Left ventricle myocardium inferior (tissue), 1 donor: ENCODE data around the gene PRC1. TPM values are rescaled to one million over a fixed set of nuclear protein-coding genes. Genes with fewer than 3 reads are reported as not detected.

Experiments used
- DNase-seq: peaks from one replicate; pipeline ENCODE4 v3.0.0-alpha.2; 2020
- H3K27ac ChIP-seq: fragments of 200-600 bp; replicated peaks from 2 replicates; pipeline ENCODE4 v1.8.0; 2021
- H3K27me3 ChIP-seq: fragments of 200-600 bp; 2 replicates; pipeline ENCODE4 v1.8.0; 2021; ENCODE audit warnings: low read depth
- H3K36me3 ChIP-seq: fragments of 200-600 bp; 2 replicates; pipeline ENCODE4 v1.8.0; 2021
- H3K4me1 ChIP-seq: fragments of 200-600 bp; 2 replicates; pipeline ENCODE4 v1.8.0; 2021
- H3K4me3 ChIP-seq: fragments of 200-600 bp; 2 replicates; pipeline ENCODE4 v1.8.0; 2021; ENCODE audit warnings: mild to moderate bottlenecking, moderate library complexity
- H3K9me3 ChIP-seq: fragments of 200-600 bp; replicated peaks from 2 replicates; pipeline ENCODE4 v1.8.0; 2021
- CTCF ChIP-seq: fragments of 200-600 bp; IDR thresholded peaks from 2 replicates; pipeline ENCODE4 v1.8.0; 2021; ENCODE audit warnings: antibody characterized with exemption, mild to moderate bottlenecking, borderline replicate concordance
- intact Hi-C: fragments of 100-400 bp; cut with micrococcal nuclease; formaldehyde crosslinking; loops from one replicate; pipeline ENCODE4 v1.11.0; 2022
- total RNA-seq: library from RNA; stranded (reverse); fragmentation: NEBNext Ultra II Directional; extraction: Animal tissue kit (Norgen Biotek cat#: 25700); gene quantifications from one replicate; pipeline ENCODE4 v1.2.1, GENCODE V29; 2021
- donor health status: DM: no; HTN: yes; CAD: no; lungs with severe emphysema.

PRC1 gene
- total RNA-seq, 1 donor from 2014 or later, result 3.4 TPM

- H3K36me3 ChIP-seq, result peaks cover 4% of the 10 kb centered on the region
- DNase-seq, result no peak
Measured at GRCh38 chr15:90979582-90979981, 14.8 kb downstream of the PRC1 start.

GRCh38 chr15:90974216-90974615 lies 20.1 kb downstream of the PRC1 start:
- no peak for DNase-seq
- Histone ChIP-seq H3K4me3 (no peak overlapping the region), H3K4me1 (no peaks in the 10 kb centered on the region), H3K9me3 (no peaks in the 10 kb centered on the region), H3K36me3 (no peaks in the 10 kb centered on the region), H3K27me3 (no peaks in the 10 kb centered on the region), H3K27ac (no peak overlapping the region)
- no peak for TF ChIP-seq CTCF
- intact Hi-C loops, result no loop called here

More at GRCh38 chr15:90979582-90979981, 14.8 kb downstream of the PRC1 start:
- intact Hi-C loops, result no loop called here
- H3K27ac ChIP-seq, result no peak overlapping the region
- H3K9me3 ChIP-seq, result no peaks in the 10 kb centered on the region
- no peaks in the 10 kb centered on the region for H3K4me1 ChIP-seq
- H3K27me3 ChIP-seq, result no peaks in the 10 kb centered on the region
- no peak overlapping the region for H3K4me3 ChIP-seq
- TF ChIP-seq CTCF, result no peak

GRCh38 chr15:90972133-90972532 lies 22.2 kb downstream of the PRC1 start:
- TF ChIP-seq CTCF, result no peak
- no peaks in the 10 kb centered on the region for H3K36me3 ChIP-seq

GRCh38 chr15:90970274-90970673 lies 24.1 kb downstream of the PRC1 start:
- Histone ChIP-seq H3K27me3 (no peaks in the 10 kb centered on the region), H3K36me3 (peaks cover 14% of the 10 kb centered on the region), H3K4me1 (no peaks in the 10 kb centered on the region), H3K9me3 (no peaks in the 10 kb centered on the region), H3K4me3 (no peak overlapping the region), H3K27ac (no peak overlapping the region)
- intact Hi-C loops, result no loop called here
- TF ChIP-seq CTCF, result no peak
- no peak for DNase-seq

More at GRCh38 chr15:90972133-90972532, 22.2 kb downstream of the PRC1 start:
- no peak for DNase-seq
- Histone ChIP-seq H3K4me3 (no peak overlapping the region), H3K27ac (no peak overlapping the region), H3K4me1 (no peaks in the 10 kb centered on the region), H3K27me3 (no peaks in the 10 kb centered on the region), H3K9me3 (no peaks in the 10 kb centered on the region)
- intact Hi-C loops, result no loop called here

GRCh38 chr15:90968434-90968833 lies 25.9 kb downstream of the PRC1 start:
- Histone ChIP-seq H3K4me3 (no peak overlapping the region), H3K27me3 (no peaks in the 10 kb centered on the region), H3K4me1 (no peaks in the 10 kb centered on the region), H3K9me3 (no peaks in the 10 kb centered on the region), H3K27ac (no peak overlapping the region), H3K36me3 (peaks cover 25% of the 10 kb centered on the region)
- intact Hi-C loops, result no loop called here
- DNase-seq, result no peak
- TF ChIP-seq CTCF, result no peak

- TF ChIP-seq CTCF, result no peak
Measured at GRCh38 chr15:90967206-90967605, 27.1 kb downstream of the PRC1 start.

More at GRCh38 chr15:90967206-90967605, 27.1 kb downstream of the PRC1 start:
- intact Hi-C loops, result no loop called here
- H3K27ac ChIP-seq, result no peak overlapping the region
- no peaks in the 10 kb centered on the region for H3K27me3 ChIP-seq
- no peak overlapping the region for H3K4me3 ChIP-seq
- H3K9me3 ChIP-seq, result no peaks in the 10 kb centered on the region
- DNase-seq, result no peak
- H3K36me3 ChIP-seq, result peaks cover 37% of the 10 kb centered on the region
- H3K4me1 ChIP-seq, result no peaks in the 10 kb centered on the region
